ENCODE measurements around the gene KIF17.
"Not testable (repeated sequence)": the region's sequence is repeated elsewhere in the genome, so short reads cannot be mapped to it uniquely, and the experiment has no call there.

KIF17 gene

GRCh38 chr1:20685099-20685662, 32.6 kb downstream of the KIF17 start:
- DNase-seq, result no peak

DNA sequence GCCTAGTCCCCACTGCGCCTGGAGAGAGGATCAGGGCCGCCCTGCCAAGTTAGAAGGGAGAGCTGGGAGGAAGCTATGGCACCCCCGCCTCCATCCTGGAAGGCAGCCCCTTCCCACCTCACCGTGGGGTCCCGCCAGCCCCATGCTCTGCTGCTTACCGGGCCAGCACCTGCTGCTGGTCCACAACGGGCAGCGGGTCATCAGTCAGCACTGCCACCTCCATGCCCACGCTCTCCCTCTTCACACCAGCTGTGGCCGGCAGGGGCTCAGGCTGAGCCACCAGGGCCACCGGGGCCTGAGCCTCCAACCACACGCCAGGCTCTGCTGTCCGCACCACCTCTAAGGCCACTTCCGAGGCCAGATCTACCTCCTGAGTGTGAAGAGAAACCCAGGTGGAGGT, 33.2 kb downstream of the KIF17 start:
- DNase-seq, result no peak

GRCh38 chr1:20684050-20684620, 33.7 kb downstream of the KIF17 start:
- no peak for DNase-seq

DNA sequence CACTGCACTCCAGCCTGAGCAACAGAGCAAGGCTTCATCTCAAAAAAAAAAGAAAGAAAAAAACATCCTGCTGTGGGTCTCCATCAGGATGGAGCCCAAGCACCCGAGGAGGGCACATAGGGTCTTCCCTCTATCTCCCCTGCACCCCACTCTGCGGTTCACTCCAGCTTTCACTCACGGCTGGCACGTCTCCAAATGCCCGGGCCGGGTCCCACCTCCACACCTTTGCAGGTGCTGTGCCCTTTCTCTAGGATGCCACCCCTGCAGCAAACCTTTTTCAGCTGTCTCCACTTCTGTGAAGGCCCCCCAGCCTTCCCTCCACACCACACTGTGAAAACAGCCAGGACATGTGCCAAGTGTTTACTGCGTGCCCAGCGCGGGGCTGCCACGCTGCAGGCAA, 34.2 kb downstream of the KIF17 start:
- DNase-seq, result no peak

- no peak for DNase-seq
Observed at GRCh38 chr1:20682571-20683236, 35.1 kb downstream of the KIF17 start.

GRCh38 chr1:20681999-20682398, 35.8 kb downstream of the KIF17 start:
- DNase-seq, result no peak

DNA sequence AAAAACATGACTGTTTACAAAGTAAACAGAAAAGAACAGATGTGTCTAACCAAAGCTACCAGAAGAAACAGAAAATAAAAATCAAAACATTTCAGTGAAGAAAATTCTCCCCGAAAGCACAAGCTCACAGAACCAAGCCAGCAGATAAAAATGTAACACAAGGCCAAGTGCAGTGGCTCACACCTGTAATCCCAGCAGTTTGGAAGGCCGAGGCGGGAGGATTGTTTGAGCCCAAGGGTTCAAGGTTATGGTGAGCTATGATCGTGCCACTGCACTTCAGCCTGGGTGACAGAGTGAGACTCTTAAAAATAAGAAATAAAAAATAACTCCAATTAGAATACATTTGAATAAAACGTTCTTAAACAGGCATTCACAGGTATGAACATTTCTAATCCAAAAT, 37.5 kb downstream of the KIF17 start:
- DNase-seq, result no peak

DNA sequence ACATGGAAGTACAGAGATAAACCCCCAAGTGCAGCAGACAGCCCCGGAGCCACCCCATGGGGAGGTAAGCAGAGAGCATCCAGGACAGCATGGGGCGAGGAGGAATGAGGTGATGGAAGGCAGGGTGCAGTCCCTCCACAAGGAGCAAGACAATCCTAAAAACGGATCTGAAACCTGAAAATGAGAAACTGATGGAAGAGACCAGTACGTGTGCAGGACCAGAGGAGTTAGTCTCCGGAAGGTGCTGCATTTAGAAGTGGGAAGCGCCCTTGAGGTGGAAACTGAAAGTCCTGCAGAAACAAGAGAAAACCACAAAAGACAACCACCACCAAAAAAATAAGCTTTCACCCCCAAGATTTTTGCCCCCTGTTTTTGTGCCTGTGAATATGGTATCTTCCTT, 39.2 kb downstream of the KIF17 start:
- DNase-seq, result no peak

- not testable (repeated sequence) for DNase-seq
Observed at GRCh38 chr1:20673626-20674025, 44.2 kb downstream of the KIF17 start.

DNA sequence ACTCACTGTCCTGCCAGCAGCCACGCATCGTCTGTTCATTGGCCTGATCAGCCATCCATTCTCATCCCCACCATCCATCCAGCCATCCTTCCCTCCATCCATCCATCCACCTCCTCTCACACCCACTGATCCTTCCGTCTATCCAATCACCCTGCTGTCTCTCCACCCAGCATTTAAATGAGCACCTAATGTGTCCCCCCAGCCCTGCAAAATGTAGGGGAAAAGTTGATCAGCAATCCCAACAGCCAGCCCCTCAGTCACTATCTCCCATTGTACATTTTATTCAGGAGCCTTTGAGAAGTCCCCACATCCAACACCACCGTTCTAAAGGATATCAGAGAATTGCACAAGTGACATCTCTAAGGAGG, 45.6 kb downstream of the KIF17 start:
- no peak for DNase-seq

- no peak for DNase-seq
Observed at GRCh38 chr1:20670936-20671335, 46.9 kb downstream of the KIF17 start.

DNA sequence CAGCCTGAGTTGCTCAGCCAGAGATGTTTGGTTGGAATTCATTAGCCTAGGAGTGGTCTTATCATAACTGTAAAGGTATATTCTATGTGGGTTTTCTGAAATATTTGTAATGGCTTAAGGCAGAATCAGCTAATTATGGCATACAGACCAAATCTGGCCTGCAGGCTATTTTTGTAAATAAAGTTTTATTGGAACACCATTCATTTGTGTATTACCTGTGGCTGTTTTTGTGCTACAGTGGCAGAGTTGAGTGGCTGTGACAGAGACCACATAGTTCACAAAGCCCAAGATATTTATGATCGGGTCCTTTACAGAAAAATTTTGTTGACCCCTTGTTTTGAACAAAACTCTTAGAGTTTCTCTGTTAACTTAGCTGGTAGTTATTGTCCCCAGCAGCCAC, 49.2 kb downstream of the KIF17 start:
- DNase-seq, result no peak

GRCh38 chr1:20666804-20667203, 51.0 kb downstream of the KIF17 start:
- no peak for DNase-seq

DNA sequence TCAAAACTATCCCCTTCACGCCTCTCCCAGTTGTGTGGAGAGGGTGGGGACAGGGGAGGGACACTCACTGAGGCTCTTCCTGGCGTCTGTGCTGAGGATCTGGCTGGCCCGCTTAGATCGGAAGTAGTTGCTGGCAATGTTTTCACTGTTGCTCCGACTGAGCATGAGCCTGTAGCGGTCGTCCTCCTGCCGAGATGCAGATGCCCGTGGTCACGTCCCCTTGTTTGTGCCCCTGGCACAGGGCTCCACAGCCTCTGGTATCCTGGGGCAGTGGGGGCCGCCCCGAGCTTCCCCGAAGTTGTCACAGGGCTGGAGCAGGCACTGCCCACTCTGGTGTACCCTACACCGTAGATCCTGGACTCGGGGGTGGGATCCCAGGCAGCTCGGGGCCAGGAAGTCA, 51.7 kb downstream of the KIF17 start:
- DNase-seq, result no peak

- no peak for DNase-seq
Observed at GRCh38 chr1:20665726-20666125, 52.1 kb downstream of the KIF17 start.

DNA sequence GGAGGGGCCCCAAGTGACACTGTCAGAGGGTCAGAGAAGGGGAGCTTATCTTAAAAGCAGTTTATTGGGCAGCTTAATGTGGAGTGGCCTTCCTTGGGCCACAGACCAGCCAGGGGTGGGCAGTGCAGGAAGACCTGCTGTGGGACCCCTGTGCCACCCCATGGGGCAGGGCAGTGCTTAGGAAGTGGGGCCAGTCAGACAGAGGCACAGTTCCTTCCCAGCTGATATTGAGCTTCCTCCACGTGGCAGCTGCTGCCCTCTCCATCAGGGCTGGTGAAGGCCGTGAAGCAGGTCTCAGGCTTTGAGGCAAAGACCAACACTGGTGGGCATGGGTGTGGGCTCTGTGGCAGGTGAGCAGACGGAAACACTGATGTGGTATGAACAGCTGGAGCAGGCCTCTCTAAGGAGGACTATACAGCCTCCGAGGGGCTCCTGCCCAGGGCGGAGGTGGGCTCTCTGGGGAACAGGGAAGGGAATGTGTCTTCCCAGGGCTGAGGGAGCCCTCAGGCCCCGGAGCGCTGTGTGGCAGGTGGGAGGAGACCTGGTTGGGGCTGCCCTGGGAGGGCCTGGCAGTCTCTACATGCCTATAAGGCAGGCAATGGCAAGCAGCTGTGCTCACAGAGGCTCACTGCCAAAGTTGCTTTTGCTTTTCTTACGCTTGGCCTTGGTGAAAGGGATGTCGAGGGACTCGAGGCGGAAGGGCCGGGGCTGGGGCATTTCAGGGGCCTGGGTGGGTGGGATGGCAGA, 53.7 kb downstream of the KIF17 start:
- DNase-seq, result no peak

DNA sequence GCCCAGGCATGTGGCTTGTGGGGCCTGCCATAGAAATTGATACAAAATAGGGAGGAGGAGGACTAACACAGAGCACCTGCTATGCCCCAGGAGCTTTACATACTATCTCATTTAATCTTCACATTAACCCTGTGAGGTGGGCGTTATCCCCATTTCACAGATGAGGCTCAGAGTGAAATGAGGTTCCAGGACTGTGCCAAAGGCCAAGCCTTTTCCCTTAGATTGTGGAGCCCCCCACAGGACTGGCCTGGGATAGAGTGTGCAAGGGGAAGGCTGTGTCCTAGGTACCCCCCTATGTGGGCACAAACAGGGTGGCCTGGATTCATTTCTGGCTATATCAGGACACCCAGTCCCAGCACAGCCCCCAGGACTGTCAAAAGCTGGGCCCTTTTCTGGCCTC, 54.4 kb downstream of the KIF17 start:
- DNase-seq, result no peak

- no peak for DNase-seq
Observed at GRCh38 chr1:20662110-20662475, 55.7 kb downstream of the KIF17 start.

GRCh38 chr1:20661207-20662109, 56.3 kb downstream of the KIF17 start, which contains the start of gene DDOST:
TSS of gene DDOST (minus strand) at chr1:20661369. CDS start at chr1:20661350, 19 bp downstream.
- peak; percentile 96 for DNase-seq

DNA sequence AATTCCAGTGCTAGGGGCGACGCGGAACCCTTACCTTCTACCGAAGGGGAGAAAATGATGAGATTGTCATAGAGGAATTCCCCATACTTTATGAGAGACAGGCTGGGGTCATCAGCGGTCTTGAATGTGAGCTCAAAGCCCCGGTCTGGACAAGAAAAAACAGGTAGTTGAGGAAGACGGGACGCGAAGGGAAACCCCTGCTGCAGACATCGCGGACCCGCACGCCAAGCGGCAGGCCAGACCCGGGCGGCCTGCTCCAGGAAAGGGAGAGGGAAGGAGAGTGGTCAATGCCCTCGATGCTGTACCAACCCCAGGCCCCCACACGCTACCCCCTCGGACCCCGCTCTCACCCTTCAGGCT, 57.0 kb downstream of the KIF17 start:
- DNase-seq, result no peak

DNA sequence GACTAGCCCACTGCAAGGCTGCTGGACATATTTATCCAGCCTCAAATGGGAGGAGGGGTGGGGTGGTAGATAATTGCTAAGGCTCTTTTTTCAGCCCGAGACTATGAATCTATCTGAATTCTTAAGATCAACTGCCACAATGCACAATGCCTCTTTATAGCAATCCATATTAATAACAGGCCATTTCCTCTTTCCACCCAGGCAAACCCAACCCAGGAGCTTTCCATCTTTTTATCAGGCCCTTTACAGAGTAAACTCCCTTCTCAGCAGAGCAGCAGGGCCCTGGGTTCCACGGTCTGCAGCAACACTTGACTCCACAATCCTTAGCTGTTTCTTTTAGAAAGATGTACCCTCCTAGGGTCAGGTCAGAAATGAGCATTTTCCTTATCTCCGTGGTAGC, 57.4 kb downstream of the KIF17 start:
- DNase-seq, result no peak

DNA sequence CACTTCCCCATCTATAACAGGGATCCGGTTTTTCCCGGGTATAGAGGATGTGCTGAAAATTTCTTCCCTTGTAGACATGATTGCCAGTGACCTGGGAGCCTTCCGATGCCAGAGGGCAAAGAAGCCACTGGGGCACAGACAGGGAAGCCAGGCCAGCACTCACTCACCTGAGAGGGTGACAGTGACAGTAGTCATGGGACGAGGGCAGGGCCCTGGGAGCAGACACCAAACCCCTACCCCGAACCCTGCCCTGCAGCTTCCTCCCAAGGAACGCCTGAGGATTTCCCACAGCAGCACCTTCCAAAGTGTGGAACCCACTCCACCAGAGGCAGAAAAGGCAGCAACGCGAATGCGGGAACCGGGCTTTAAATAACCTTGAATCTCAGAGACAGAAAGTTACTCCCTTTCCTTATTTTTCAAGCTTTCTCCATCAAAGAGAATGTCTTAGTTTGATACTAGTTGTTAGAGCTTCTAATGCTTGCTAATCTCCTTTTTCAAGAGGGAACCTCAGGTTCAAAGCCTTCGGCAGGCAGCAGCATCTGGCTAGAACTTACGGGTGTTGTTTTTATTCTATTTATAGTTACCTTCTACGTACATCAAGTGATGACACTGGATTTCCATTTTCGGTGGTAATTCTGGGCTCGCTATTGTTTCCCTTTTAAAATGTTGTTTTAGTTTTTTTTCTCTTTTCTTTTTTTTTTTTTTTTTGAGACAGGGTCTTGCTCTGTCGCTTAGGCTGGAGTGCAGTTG, 59.5 kb downstream of the KIF17 start:
- no peak for DNase-seq

Measured in activated naive CD4-positive, alpha-beta T cell treated with Interleukin-2 at 50 U/mL for 16 hours (primary cell).